ENCODE data around the gene OR6F1. TPM values are rescaled to one million over a fixed set of nuclear protein-coding genes. Genes with fewer than 3 reads are reported as not detected.
"Not testable (repeated sequence)": the region's sequence is repeated elsewhere in the genome, so short reads cannot be mapped to it uniquely, and the experiment has no call there.

The OR6F1 gene
- total and polyA plus RNA-seq, 12 donors = not detected

GRCh38 chr1:247738315-247738714, 21.9 kb upstream of the OR6F1 start, which contains the start of gene OR14K1:
TSS of gene OR14K1 (plus strand) at chr1:247738615. CDS start at chr1:247738615, 0 bp downstream.
- no peaks in the 10 kb centered on the region for H3K4me1 ChIP-seq (replicated peaks in 1 of 2)
- H3K9me3 ChIP-seq (replicated peaks in 1 of 3) = no peaks in the 10 kb centered on the region
- H3K27me3 ChIP-seq = no peaks in the 10 kb centered on the region
- no peak within 1 kb of the TSS for H3K27ac ChIP-seq
- no peak within 1 kb of the TSS for H3K4me3 ChIP-seq
- DNase-seq = no peak
- H3K36me3 ChIP-seq (replicated peaks in 1 of 2) = no peaks in the 10 kb centered on the region
- intact Hi-C loops (cut with DNase I) = no loop called here
- WGBS, 4 donors = 84 to 90% (median 86%) methylated on average over 1 of the region's 1 CpG
- TF ChIP-seq, protein P1, sequence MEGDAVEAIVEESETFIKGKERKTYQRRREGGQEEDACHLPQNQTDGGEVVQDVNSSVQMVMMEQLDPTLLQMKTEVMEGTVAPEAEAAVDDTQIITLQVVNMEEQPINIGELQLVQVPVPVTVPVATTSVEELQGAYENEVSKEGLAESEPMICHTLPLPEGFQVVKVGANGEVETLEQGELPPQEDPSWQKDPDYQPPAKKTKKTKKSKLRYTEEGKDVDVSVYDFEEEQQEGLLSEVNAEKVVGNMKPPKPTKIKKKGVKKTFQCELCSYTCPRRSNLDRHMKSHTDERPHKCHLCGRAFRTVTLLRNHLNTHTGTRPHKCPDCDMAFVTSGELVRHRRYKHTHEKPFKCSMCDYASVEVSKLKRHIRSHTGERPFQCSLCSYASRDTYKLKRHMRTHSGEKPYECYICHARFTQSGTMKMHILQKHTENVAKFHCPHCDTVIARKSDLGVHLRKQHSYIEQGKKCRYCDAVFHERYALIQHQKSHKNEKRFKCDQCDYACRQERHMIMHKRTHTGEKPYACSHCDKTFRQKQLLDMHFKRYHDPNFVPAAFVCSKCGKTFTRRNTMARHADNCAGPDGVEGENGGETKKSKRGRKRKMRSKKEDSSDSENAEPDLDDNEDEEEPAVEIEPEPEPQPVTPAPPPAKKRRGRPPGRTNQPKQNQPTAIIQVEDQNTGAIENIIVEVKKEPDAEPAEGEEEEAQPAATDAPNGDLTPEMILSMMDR (IDR thresholded peaks at IDR 0.05) = no peak
- TF ChIP-seq POLR2A (IDR thresholded peaks at IDR 0.05) = no peak

GRCh38 chr1:247721222-247721621, 4.8 kb upstream of the OR6F1 start:
- intact Hi-C loops (cut with DNase I) = no loop called here

GRCh38 chr1:247713753-247714152, 2.7 kb downstream of the OR6F1 start:
- no peak for TF ChIP-seq POLR2A (IDR thresholded peaks at IDR 0.05)
- TF ChIP-seq, protein P1 (IDR thresholded peaks at IDR 0.05) = no peak
- WGBS, 4 donors = 77 to 95% (median 89%) methylated on average over 7 of the region's 7 CpGs
- intact Hi-C loops (cut with DNase I) = no loop called here
- Histone ChIP-seq H3K4me3 (no peak overlapping the region), H3K27me3 (no peaks in the 10 kb centered on the region), H3K4me1 (replicated peaks in 1 of 2) (no peaks in the 10 kb centered on the region), H3K36me3 (replicated peaks in 1 of 2) (no peaks in the 10 kb centered on the region), H3K27ac (no peak overlapping the region), H3K9me3 (replicated peaks in 1 of 3) (no peaks in the 10 kb centered on the region)
- DNase-seq = no peak

More at GRCh38 chr1:247721222-247721621, 4.8 kb upstream of the OR6F1 start:
- no peaks in the 10 kb centered on the region for H3K4me1 ChIP-seq (replicated peaks in 1 of 2)
- DNase-seq = no peak
- no peak overlapping the region for H3K4me3 ChIP-seq
- H3K27me3 ChIP-seq = no peaks in the 10 kb centered on the region
- TF ChIP-seq POLR2A (IDR thresholded peaks at IDR 0.05) = no peak
- TF ChIP-seq, protein P1 (IDR thresholded peaks at IDR 0.05) = no peak
- peaks cover 0 to 5% (median 0%) of the 10 kb centered on the region in 3 donors for H3K9me3 ChIP-seq (replicated peaks in 1 of 3)
- 86 to 94% (median 88%) methylated on average over 4 of the region's 4 CpGs for WGBS, 4 donors
- no peak overlapping the region for H3K27ac ChIP-seq
- no peaks in the 10 kb centered on the region for H3K36me3 ChIP-seq (replicated peaks in 1 of 2)

DNA sequence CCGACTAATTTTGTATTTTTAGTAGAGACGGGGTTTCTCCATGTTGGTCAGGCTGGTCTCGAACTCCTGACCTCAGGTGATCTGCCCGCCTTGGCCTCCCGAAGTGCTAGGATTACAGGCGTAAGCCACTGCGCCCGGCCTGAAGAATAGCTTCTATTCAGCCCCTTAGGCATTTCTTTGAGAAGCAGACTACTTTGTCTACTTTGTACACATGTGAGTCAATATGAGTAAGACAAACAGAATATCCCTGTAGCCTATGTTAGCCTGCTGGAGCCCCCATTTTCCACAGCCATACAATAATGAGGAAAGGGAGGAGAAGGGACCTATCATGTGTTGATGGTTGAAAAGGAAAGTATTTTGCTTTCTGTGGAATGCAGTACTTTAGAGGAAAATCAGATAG, 5.8 kb downstream of the OR6F1 start:
- H3K27ac ChIP-seq = not testable (repeated sequence)

GRCh38 chr1:247701338-247701737, 15.1 kb downstream of the OR6F1 start:
- intact Hi-C loops (cut with DNase I) = no loop called here
- 56 to 66% (median 61%) methylated on average over 1 of the region's 1 CpG for WGBS, 4 donors
- H3K36me3 ChIP-seq (replicated peaks in 1 of 2) = no peaks in the 10 kb centered on the region
- H3K4me1 ChIP-seq (replicated peaks in 1 of 2) = no peaks in the 10 kb centered on the region
- no peak overlapping the region for H3K4me3 ChIP-seq
- no peak for DNase-seq
- H3K9me3 ChIP-seq (replicated peaks in 1 of 3) = no peaks in the 10 kb centered on the region
- TF ChIP-seq, protein P1 (IDR thresholded peaks at IDR 0.05) = no peak
- H3K27ac ChIP-seq = no peak overlapping the region
- no peaks in the 10 kb centered on the region for H3K27me3 ChIP-seq

More for the DNA sequence above, 5.8 kb downstream of the OR6F1 start:
- WGBS, 4 donors = 82 to 97% (median 87%) methylated on average over 8 of the region's 8 CpGs
- H3K9me3 ChIP-seq (replicated peaks in 1 of 3); intact Hi-C loops (cut with DNase I); H3K4me1 ChIP-seq (replicated peaks in 1 of 2); DNase-seq; H3K4me3 ChIP-seq; H3K36me3 ChIP-seq (replicated peaks in 1 of 2); H3K27me3 ChIP-seq: not testable (repeated sequence)
